NOMO-1 (cell line): ENCODE data around the gene VSIG10.
"Not testable (repeated sequence)": the region's sequence is repeated elsewhere in the genome, so short reads cannot be mapped to it uniquely, and the experiment has no call there.

ENCODE experiments used
- DNase-seq, 2 experiments: peaks; one replicate each; lab custom pipeline; 2025; ENCODE audit not compliant: unreplicated experiment in 2 of 2; lab: John Stamatoyannopoulos, UW

Gene VSIG10

GRCh38 chr12:118035190-118036041 is 68.4 kb downstream of the VSIG10 start:
- no peak for DNase-seq

DNA sequence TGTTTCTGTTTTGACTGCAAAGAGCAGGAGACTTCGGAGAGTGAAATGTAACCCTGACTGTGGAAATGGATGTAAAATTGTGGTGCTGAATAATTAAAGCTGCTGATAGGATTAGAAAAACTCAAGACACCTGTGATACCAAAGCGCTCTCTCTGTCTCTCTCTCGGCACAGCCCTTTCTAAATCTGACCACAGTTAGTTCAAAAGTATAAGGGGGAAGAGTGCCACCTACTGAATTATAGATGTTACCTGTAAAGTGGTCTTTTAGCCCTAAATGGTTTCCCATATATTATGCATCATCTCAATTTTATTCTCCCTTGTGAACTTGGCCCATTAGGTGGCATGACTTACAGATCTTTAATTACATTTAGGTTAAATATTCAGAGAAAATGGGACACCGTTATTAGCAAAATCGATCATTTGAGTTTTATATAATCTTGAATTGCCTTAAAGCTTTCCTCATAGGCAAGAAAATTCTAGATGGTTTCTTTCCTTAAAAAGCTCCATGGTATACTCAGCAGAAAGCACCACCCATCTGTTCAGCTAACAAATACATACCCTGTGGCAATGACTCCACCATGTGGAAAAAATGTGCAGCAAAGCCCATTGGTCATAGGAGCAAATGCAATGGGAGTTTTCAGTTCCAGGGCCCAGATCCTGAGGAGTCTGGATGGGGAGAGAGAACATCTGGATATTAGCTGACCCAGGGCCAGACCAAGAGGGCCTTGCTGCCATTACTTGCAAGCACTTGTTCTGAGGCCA is 69.2 kb downstream of the VSIG10 start:
- no peak for DNase-seq

DNA sequence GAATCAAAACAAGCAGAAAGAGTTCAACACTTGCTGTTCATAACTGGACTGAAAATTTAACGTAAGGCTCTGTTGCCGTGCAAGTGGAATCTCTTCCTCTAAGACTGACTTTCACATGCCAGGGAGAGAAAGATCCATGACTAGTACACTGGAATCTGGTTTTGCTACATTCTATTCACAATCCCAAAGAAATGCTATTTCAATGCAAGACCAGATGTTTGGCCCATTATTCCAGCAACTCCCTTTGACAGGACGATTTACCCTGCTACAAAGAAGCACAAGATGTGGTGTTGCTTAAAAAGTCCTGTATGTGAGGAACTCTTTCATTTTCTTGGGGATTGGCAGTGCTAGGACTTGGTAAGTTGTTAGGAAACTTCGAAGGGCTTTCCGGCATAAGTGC is 69.9 kb downstream of the VSIG10 start:
- no peak for DNase-seq

DNA sequence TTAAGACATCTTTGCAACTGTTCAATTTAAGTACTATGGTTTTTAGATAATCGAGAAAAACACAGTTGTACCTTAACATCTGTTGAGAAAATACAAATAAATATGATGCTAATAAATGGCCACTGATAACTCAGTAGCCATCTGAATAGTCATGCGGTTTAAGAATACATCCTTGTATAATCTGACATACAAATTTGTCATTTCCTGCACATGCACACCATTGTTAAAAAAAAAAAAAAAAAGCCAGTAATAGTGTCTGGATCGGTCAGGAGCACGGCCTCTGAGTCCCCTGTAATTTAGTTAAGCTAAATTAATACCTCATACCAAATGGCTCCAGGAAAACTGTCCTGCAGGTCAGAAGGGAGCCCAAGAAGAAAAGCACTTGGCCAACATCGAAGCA is 70.5 kb downstream of the VSIG10 start:
- DNase-seq: no peak

- DNase-seq: no peak
Observed at GRCh38 chr12:118032188-118032587, 71.6 kb downstream of the VSIG10 start.

DNA sequence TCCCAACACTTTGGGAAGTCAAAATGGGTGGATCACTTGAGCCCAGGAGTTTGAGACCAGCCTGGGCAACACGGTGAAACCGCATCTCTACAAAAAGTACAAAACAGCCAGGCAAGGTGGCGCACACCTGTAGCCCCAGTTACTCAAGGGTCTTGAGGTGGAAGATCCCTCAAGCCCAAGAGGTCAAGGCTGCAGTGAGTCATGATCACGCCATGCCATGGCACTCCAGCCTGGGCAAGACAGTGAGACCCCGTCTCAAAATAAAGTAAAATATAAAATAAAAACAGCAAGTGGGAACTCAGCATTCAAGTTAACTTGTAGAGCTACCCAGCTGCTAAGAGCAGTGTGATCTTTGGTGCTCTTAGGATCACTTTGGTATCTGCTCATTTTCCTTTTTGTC is 74.6 kb downstream of the VSIG10 start:
- DNase-seq: no peak

DNA sequence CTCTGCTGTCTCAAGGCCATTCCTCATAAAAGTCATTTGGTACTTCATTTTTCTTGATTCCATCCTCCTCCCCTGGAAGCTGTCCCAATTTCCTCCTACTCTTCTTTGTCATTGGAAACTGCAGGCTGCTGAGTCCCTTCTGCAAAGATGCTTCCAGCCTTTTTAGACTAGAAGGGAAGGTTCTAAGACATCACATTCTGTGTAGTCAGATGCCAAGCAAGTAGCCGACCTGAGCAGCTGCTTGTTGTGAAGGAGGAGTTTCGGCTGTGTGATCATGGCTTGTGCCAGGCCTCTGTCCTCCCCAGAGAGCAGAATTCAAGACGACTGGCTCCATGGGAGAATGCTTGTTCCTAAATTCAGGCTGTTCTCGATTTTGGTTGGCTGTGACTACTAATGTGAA is 78.6 kb downstream of the VSIG10 start:
- DNase-seq: no peak

DNA sequence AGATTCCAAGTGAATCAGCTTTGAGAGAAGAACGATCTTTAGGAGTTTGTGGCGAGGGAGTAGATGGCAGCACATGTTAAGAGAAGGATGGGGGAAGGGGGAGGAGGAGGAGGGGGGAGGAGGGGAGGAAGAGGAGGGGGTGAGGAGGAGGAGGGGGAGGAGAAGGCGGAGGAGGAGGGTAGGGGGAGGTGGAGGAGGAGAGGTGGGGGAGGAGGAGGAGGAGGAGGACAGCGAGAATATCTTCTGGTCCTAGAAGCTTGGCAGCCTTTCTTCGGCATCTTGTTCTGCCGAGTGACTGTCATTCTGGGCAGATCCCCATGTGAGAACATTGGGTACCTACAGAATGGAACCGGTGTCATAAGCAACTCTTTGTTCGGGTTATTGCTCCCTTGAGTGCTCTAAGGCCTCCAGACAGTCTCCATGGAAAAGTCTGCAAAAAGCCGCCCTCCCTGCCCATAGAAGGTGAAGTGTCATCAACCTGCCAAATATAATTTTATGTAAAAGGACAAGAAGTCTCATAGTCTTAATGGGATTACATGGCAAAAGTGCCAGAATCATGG is 80.4 kb downstream of the VSIG10 start:
- DNase-seq: no peak

- DNase-seq: no peak
Observed at GRCh38 chr12:118022728-118023109, 81.1 kb downstream of the VSIG10 start.

DNA sequence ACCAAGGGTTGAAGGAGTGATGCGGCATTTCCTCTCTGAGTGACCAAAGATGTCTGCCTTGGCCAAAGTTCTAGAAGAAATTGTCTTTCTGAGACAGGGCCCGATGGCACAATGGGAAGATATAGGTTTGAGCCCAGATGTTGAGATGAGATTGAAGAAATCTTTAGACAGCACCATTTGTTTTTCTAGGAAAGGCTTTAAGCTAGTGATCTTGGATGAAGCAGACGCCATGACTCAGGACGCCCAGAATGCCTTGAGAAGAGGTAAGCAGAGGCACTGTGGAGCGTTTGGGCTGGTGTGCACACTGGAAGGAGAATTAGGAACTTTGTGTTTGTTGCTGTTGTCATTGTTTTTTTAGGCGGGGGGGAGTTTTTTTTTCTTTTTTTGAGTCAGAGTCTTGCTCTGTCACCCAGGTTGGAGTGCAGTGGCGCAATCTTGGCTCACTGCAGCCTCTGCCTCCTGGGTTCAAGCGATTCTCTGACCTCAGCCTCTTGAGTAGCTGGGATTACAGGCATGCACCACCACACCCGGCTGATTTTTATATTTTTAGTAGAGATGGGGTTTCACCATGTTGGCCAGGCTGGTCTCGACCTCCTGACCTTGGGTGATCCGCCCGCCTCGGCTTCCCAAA is 81.6 kb downstream of the VSIG10 start:
- not testable (repeated sequence) for DNase-seq

DNA sequence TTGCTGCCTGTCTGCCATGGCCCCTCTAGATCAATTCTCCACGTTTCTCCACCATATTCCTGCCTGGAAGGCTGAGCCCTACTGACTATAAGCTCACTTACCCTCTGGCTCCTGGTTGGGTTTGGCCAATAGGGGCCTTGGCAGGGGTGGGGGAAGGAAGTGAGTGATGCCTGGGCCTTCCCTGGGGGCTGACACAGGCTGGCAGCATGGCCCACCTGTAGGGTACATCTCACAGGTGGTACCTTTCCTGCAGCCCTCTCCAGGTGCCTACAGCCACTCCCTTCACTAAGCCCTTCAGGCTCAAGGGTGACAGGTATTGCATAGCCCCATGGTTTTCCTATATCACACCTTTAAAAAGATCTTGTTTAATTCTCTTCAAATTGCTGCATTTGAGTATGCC is 83.8 kb downstream of the VSIG10 start:
- DNase-seq: no peak

DNA sequence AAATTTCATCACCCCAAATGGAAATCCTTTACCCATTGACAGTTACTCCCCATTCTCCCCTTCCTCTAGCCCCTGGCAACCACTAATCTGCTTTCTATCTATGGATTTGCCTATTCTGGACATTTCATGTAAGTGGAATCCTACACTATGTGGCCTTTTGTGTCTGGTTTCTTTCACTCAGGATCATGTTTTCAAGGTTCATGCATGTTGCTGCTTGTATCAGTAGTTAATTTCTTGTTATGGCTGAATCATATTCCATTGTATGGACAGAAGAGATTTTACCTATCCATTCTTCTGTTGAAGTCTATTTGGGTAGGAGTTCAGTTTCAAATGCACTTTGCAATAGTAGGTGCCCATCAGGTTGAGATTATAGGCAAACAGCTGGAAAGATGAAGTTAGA is 85.9 kb downstream of the VSIG10 start:
- DNase-seq: no peak

DNA sequence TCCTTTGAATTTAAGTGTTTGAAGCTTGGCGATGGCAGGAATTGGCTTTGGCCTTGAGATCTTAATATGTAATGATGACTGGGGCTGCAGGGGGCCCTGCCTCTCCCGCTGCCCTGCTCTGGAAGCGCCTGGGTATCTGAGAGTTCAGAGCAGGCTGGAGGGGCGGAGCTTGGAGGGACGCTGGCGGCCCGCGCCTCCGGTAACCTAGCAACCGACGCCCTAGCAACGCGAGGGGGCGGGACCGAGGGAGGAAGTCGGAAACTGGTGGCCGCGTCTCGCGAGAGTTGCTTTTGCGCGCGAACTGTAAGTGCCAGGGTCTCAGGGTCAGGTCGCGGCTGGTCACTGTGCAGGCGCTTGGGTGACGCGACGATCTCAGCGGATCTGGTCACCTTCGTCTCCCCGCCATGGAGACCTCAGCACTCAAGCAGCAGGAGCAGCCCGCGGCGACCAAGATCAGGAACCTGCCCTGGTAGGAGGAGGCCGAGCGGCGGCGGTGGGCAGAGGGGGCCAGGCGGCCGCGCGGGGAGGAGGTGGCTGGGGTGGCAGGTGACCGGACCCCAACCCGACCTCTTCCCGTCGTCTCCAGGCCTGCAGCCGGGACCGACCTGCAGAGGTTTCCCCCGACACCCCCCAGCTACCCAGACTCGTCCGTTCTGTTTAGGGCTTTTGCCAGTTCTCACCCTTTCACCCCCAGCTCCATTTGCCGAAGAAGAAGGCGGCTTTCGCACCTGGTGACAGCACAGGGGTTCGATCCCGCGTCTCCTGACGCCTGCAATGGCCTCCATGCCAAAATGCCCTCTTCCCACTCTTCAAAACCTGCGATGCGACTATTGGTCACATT is 87.2 kb downstream of the VSIG10 start, which contains the start of gene RFC5:
Gene RFC5 (plus strand): TSS at position 280 of the 841 bp plus-strand sequence. CDS start 125 bp downstream, at position 405.
- DNase-seq: peak; percentile 94 to 96

GRCh38 chr12:118015944-118016343 is 87.9 kb downstream of the VSIG10 start:
- DNase-seq: no peak

DNA sequence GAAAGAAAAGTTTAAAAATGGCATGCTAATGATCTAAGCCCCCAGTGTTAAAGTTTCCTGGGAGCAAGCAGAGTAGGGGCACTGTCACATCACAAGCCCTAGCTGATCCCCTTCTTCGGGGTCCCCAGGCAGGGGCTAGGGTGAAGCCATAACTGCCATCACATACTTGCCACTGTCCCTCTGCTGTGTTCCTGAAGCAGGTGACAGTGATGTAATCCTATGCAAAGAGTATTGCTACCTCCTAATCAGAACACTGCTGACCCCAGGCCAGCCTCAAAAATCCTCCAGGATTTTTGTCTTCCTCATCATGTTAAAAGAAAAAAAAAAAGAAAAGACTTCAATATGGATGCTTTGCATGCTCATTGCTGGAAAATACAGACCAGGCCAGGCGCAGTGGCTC is 88.5 kb downstream of the VSIG10 start:
- no peak for DNase-seq
